Kidney epithelial cell (primary cell): ENCODE data around the gene DCLRE1B. TPM values are rescaled to one million over a fixed set of nuclear protein-coding genes. Genes with fewer than 3 reads are reported as not detected.

Experiments
- DNase-seq: peaks from one replicate; pipeline ENCODE4 v3.0.0-alpha.2; 2010; ENCODE audit warnings: low read depth
- H3K27me3 ChIP-seq: 2 replicates; pipeline ENCODE4 v1.6.0; 2011; ENCODE audit warnings: low read length; ENCODE audit not compliant: control insufficient read depth, insufficient read depth
- H3K36me3 ChIP-seq: 2 replicates; pipeline ENCODE4 v1.5.1; 2011; ENCODE audit warnings: low read length; ENCODE audit not compliant: control insufficient read depth, insufficient read depth
- H3K4me3 ChIP-seq: 2 replicates; pipeline ENCODE4 v1.5.1; 2011; ENCODE audit warnings: low read depth, mild to moderate bottlenecking, control low read depth, low read length
- total RNA-seq: library from RNA; depleted of rRNA; stranded (reverse); fragments of >200 nt; gene quantifications from 2 replicates; pipeline ENCODE4 v1.2.3, GENCODE V29; 2015
- TF ChIP-seq, protein P1 (sequence below): IDR thresholded peaks from 2 replicates; pipeline ENCODE4 v1.5.1; 2011; ENCODE audit warnings: mild to moderate bottlenecking, moderate library complexity, low read length, control low read depth, inconsistent platforms; ENCODE audit not compliant: insufficient read depth, poor library complexity, severe bottlenecking

Gene DCLRE1B
- total RNA-seq, 1 donor from 2014 or later, result 7.5 TPM

DNA sequence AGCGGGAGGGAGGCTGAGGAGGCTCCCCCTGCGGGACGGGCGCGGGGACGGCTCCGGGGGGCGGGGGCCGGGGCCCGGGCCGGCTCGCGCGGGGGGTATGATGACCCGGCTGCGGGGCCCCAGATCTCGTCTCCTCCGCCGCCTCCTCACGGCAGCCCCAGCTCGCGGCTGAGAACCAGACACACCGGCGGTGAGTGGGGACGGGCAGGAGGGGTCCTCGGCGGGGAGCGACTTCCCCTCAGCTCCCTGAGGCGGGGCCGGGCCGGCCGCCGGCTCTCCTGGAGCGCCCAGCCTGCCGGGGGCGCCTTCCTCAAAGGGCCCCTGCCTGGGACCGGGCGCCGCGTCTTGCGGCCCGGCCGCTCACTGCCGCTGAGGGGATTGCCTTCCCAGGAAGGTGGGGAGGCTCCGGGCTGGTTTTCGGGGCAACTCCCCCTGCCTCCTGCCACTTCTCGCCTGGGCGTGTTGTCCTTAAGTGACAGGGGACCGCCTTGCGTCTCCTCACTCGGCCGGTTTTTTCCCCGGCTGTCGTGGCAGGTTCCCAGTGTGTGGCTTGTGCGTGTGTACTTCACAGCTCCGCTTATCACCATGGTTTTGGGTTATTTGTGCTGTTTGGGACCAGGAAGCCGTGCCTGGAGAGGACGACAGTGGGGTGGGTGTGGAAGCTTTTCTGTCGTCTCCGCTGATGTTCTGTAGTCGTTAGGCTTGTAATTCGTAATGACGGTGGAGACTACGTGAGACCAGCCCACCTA lies 24.8 kb downstream of the DCLRE1B start:
- Histone ChIP-seq H3K36me3 (no peaks in the 10 kb centered on the region), H3K4me3 (peak overlapping the region; percentile 75), H3K27me3 (no peaks in the 10 kb centered on the region)
- TF ChIP-seq, protein P1, sequence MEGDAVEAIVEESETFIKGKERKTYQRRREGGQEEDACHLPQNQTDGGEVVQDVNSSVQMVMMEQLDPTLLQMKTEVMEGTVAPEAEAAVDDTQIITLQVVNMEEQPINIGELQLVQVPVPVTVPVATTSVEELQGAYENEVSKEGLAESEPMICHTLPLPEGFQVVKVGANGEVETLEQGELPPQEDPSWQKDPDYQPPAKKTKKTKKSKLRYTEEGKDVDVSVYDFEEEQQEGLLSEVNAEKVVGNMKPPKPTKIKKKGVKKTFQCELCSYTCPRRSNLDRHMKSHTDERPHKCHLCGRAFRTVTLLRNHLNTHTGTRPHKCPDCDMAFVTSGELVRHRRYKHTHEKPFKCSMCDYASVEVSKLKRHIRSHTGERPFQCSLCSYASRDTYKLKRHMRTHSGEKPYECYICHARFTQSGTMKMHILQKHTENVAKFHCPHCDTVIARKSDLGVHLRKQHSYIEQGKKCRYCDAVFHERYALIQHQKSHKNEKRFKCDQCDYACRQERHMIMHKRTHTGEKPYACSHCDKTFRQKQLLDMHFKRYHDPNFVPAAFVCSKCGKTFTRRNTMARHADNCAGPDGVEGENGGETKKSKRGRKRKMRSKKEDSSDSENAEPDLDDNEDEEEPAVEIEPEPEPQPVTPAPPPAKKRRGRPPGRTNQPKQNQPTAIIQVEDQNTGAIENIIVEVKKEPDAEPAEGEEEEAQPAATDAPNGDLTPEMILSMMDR, result no peak
- DNase-seq, result no peak

DNA sequence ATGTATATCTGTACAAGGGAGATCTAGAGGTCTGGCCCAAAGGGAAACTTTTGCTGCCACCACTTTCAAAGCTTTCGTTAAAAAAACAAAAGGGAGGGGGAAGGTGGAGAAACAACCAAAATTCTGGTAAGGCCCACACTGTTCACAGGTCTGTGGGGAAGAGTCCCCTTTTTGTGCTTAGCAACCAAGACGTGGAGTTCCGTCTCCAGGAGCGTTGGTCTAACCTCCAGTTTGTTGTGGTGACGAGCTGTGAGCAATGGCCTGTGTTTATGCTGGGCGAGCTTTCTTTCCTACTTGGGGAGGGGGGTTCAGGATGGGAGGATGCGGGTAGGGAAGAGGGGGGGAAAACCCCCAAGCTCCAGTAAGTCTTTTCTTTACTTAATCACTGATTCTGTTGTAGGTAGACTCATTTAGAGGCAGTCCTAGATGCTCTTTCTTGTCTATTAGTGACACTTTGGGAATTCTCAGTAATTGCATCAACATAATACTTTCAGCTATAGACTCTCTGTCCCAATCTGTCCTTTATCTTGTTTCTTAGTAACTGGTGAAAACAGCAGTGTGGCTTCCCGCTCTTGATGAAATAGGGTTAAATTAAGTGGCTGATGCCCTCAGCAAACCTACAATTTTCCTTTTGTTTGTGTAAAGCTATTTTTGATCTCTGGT lies 25.5 kb downstream of the DCLRE1B start:
- H3K36me3 ChIP-seq, result no peaks in the 10 kb centered on the region
- TF ChIP-seq, protein P1, result no peak
- DNase-seq, result peak; percentile 42
- no peaks in the 10 kb centered on the region for H3K27me3 ChIP-seq
- peak overlapping the region; percentile 75 for H3K4me3 ChIP-seq

DNA sequence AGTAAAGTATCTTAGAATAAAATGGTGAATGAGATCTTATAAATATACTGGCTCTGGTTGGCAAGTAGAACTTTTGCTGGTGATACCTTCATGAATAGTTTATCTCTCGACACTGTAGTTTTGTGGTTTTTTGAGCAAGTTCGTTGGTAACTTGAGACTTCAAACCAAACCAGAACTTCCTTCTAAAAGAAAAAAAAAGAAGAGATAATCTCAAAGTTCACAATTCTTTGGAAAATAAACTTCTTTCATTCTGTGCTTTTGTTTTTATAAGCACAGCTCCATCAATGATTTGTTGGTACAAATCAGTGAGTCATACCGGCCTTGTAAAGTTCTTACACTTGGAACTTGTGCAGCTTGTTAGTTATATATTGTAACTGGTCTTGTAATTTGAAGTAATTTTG lies 26.3 kb downstream of the DCLRE1B start:
- no peak for DNase-seq
- H3K4me3 ChIP-seq, result no peak overlapping the region
- no peaks in the 10 kb centered on the region for H3K36me3 ChIP-seq
- H3K27me3 ChIP-seq, result no peaks in the 10 kb centered on the region
- TF ChIP-seq, protein P1, result no peak

DNA sequence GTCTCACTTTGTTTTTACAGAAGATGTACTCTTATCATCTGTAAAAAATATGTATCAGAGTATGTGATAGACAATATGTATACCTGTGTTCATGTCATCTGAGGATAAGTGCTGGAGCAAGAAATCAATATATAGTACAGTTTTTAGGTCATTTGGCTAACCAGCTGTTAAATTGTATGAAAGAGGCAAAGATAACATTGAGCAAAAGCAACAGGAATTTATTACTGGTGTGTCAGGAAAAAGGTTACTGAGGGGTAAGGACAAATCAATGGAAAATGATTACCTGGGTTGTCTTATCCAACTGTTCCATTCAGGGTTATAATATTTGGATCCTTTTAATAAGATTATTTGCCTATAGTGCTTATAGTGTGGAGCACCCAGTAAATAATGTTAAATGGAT lies 28.9 kb downstream of the DCLRE1B start:
- DNase-seq, result no peak
- TF ChIP-seq, protein P1, result no peak
- H3K27me3 ChIP-seq, result no peaks in the 10 kb centered on the region
- H3K36me3 ChIP-seq, result no peaks in the 10 kb centered on the region
- H3K4me3 ChIP-seq, result no peak overlapping the region

DNA sequence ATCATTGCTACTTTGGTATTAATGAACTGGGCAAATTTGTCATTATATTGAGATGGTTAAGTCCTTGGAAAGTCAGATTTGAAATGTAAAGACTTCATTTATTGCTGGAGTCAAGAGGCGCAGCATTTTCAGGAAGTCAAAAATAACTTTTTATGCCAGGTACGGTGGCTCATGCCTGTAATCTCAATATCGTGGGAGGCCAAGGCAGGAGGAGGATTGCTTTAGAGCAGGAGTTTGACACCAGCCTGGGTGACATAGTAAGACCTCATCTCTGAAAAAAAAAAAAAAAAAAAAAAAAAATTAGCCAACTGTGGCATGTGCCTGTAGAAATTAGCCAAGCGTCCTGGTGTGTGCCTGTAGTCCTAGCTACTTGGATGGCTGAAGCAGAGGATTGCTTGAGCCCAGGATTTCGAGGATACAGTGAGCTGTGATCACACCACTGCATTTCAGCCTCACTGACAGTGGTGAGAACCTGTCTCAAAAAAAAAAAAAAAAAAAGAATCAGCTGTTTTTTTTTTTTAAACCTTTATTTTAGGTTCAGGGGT lies 29.5 kb downstream of the DCLRE1B start:
- Histone ChIP-seq H3K27me3 (no peaks in the 10 kb centered on the region), H3K36me3 (no peaks in the 10 kb centered on the region), H3K4me3 (no peak overlapping the region)
- TF ChIP-seq, protein P1, result no peak
- DNase-seq, result no peak

DNA sequence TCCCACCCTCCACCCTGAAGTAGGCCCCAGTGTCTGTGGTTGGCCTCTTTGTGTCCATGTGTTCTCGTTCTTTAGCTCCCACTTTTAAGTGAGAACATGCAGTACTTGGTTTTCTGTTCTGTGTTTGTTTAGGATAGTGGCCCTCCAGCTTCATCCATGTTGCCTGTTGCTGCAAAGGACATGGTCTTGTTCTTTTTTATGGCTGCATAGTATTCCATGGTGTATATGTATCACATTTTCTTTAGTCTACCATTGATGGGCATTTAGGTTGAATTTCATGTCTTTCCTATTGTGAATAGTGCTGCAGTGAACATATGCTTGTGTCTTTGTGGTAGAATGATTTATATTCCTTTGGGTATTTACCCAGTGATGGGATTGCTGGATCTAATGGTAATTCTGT lies 30.1 kb downstream of the DCLRE1B start:
- no peaks in the 10 kb centered on the region for H3K27me3 ChIP-seq
- no peak for DNase-seq
- no peaks in the 10 kb centered on the region for H3K36me3 ChIP-seq
- H3K4me3 ChIP-seq, result no peak overlapping the region
- TF ChIP-seq, protein P1, result no peak
